Cardiac fibroblast (primary cell): ENCODE results near the gene DMWD.

ENCODE experiments used
- DNase-seq, 2 donors: peaks; one replicate each; pipeline versions ENCODE4 v3.0.0 to v3.0.0-alpha.2; 2010; ENCODE audit warnings: low read depth in 2 of 2
- H3K4me3 ChIP-seq, 2 donors: replicated peaks in 1 of 2; 1 replicate in 1 of 2; 2 replicates in 1 of 2; pipeline ENCODE4 v1.5.1; 2011; ENCODE audit warnings: low read depth in 2 of 2, low read length in 2 of 2, mild to moderate bottlenecking in 2 of 2, moderate library complexity in 1 of 2
- CTCF ChIP-seq: IDR thresholded peaks from one replicate; pipeline ENCODE4 v1.5.1; 2011; ENCODE audit warnings: low read depth, mild to moderate bottlenecking, low read length, inconsistent platforms

The DMWD gene

DNA sequence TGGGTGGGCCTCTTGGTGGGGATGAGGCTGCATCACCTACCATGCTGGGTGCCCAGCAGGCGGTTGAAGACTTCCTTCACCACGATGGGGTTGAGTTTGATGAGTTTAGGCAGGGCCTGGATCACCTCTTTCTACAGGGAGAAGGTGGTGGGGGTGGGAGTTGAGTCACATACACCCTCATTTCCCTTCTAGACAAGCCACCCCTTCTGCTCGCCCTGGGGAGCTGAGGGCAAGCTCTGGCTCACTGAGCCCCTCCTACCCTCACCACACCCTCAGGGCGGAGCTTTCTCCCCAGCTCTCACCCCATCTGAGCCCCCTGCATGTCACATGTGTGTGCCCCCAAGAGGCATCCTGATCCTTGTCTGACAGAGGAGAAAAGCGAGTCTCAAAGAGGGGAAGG, 30.1 kb upstream of the DMWD start:
- no peak for DNase-seq
- H3K4me3 ChIP-seq, result no peak overlapping the region
- TF ChIP-seq CTCF, result no peak

DNA sequence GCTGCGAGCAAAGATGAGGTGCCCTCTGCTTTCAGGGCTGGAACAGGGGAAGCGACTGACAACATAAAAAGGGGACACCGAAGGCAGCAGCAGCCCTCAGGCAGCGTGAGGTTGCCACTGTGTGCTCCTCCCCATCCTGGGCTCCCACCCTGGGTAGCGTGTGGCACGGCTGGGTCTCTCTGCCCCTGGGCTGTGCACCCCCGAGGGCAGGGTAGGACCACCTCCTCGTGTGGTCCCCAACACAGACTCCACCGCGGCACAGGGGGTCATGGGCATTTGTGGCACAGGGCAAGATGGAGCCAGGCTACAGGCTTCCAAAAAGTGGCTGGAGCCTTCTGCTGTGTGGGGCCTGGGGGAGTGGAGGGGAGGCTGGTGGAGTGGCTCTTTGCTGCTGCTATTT, 28.9 kb upstream of the DMWD start:
- no peak overlapping the region for H3K4me3 ChIP-seq
- no peak for TF ChIP-seq CTCF
- no peak for DNase-seq

DNA sequence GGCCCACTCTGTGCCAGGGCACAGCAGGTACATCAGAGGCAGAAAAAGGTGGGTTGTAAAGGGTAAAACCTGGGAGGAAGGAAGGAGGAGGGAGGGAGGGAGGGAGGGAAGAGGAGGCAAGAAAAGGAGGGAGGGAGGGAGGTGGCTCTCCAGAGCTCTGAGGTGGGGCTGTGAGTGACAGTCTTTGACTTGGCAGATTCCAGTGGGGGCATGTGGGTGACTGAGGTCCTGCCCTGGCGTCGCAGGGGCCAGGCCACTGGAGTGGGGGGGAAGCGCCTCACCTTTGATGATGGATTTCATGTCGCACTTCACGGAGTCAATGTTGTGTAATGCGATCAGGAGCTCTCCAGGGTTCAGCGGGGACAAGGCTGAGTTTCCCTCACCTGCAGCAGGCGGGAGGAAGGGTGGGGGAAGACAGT, 28.5 kb upstream of the DMWD start:
- H3K4me3 ChIP-seq, result no peak overlapping the region
- TF ChIP-seq CTCF, result no peak
- DNase-seq, result no peak

DNA sequence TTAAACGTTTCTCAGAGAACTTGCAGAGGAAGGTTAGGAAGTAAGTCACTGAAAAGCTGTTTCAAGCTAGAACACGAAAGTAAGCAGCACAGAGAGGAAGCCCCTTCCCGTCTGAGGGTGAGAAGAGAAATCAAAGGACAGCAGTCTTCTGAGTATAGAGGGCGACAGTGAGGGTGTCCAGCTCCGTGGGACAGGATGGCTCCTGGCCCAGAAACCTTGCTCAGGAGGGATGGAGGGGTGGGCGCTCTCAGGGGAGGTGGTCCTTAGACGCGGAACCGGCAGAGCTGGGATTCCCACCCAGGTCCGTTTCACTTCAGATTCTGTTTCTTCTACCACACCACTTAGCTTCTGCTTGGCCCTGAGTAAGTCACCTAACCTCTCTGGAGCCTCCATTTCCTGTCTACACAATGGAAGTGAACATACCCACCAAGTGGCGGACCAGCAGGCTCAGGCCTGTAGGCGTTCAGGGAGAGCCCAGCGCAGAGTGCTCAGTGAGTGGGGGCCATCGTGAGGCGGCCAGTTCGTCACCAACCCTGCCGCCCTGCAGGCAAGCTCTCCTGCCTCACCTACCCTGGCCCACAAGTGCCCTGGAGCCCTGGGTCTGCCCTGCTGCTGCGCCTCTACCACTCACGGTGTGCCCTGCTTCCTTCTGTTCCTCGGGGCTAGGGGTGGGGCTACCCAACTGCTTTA, 27.9 kb upstream of the DMWD start:
- H3K4me3 ChIP-seq, result no peak overlapping the region
- no peak for TF ChIP-seq CTCF
- DNase-seq, result no peak

DNA sequence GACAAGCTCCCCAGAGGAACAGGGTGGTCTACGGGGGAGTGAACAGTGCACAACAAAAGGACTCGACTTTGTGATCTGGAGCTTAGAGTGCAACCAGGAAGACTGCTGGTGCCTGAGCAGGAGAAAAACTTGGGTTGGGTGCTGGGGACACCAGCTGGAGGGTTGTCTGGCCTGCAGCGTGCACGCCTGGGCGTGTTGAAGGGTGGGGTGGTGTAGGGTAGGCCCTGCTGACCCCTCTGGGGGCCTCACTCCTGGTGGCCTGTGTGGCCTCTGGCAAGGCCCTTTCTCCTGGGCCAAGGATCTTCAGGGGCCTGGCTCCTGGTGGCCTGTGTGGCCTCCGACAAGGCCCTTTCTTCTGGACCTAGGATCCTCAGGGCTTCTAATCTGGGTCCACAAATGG, 27.1 kb upstream of the DMWD start:
- no peak for TF ChIP-seq CTCF
- no peak overlapping the region for H3K4me3 ChIP-seq
- no peak for DNase-seq

DNA sequence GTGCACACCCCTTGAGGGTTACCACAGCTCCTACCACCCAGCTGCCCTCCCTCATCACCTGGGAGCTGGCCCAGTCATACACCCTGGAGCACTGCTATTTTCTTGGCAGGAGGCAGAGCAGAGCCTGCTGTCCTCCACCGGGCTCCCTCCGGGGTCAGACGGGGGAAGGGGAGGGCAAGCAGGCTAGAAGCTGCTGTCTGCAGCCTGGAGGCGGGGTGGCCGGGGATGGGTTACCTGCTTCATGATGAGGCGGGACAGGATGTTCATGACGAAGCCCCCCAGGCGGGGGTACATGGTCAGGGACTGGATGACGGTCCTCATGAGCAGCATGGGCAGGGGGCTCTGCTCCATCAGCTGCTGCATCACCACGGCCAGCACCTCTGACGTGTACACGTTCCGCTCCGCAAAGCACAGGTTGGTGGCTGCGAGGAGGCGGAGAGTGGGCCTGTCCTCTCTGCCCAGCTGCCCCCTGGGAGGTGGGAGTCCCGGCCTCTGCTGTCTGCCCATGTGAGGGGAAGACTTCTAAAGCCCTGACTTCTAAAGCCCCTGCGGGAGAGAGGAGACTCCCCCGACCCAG, 25.2 kb upstream of the DMWD start:
- no peak for DNase-seq
- H3K4me3 ChIP-seq, result no peak overlapping the region
- TF ChIP-seq CTCF, result no peak
